Astrocyte of the spinal cord (primary cell): ENCODE measurements around the gene ERBB3.

Experiments used
- DNase-seq: peaks from one replicate; pipeline ENCODE4 v3.0.0; 2011; ENCODE audit warnings: low read depth, low spot score
- H3K4me3 ChIP-seq: 2 replicates; pipeline ENCODE4 v1.5.1; 2011; ENCODE audit warnings: low read depth, mild to moderate bottlenecking, low read length, moderate library complexity
- CTCF ChIP-seq: IDR thresholded peaks from 2 replicates; pipeline ENCODE4 v1.5.1; 2012; ENCODE audit warnings: low read depth, mild to moderate bottlenecking, low read length, inconsistent platforms
- in situ Hi-C: cut with HindIII; loops from 2 replicates; pipeline ENCODE4 v1.10.0; 2017; ENCODE audit warnings: low sequenced_read_pairs

Gene ERBB3

GRCh38 chr12:56130876-56131275 lies 50.9 kb downstream of the ERBB3 start:
- TF ChIP-seq CTCF = no peak
- H3K4me3 ChIP-seq = no peak overlapping the region
- no peak for DNase-seq
- in situ Hi-C loops = no loop called here

- no peak for TF ChIP-seq CTCF
- in situ Hi-C loops = no loop called here
- no peak for DNase-seq
- H3K4me3 ChIP-seq = no peak overlapping the region
Observed at GRCh38 chr12:56134897-56135296, 54.9 kb downstream of the ERBB3 start.

GRCh38 chr12:56137853-56138571 lies 58.0 kb downstream of the ERBB3 start:
- TF ChIP-seq CTCF = no peak
- no peak for DNase-seq
- in situ Hi-C loops = no loop called here
- no peak overlapping the region for H3K4me3 ChIP-seq

- DNase-seq = no peak
- in situ Hi-C loops = no loop called here
- H3K4me3 ChIP-seq = no peak overlapping the region
- TF ChIP-seq CTCF = no peak
Observed at GRCh38 chr12:56141946-56142784, 62.2 kb downstream of the ERBB3 start.

- H3K4me3 ChIP-seq = no peak overlapping the region
- no peak for DNase-seq
- in situ Hi-C loops = no loop called here
- TF ChIP-seq CTCF = no peak
Observed at GRCh38 chr12:56143217-56143616, 63.3 kb downstream of the ERBB3 start.

- no peak for TF ChIP-seq CTCF
- no peak overlapping the region for H3K4me3 ChIP-seq
- in situ Hi-C loops = no loop called here
- no peak for DNase-seq
Observed at GRCh38 chr12:56143870-56144269, 63.9 kb downstream of the ERBB3 start.
